ENCODE measurements around the gene NAPA. TPM values are rescaled to one million over a fixed set of nuclear protein-coding genes. Genes with fewer than 3 reads are reported as not detected.

Gene NAPA
- total RNA-seq, 1 experiment from 2014 or later, result 61.3 TPM

DNA sequence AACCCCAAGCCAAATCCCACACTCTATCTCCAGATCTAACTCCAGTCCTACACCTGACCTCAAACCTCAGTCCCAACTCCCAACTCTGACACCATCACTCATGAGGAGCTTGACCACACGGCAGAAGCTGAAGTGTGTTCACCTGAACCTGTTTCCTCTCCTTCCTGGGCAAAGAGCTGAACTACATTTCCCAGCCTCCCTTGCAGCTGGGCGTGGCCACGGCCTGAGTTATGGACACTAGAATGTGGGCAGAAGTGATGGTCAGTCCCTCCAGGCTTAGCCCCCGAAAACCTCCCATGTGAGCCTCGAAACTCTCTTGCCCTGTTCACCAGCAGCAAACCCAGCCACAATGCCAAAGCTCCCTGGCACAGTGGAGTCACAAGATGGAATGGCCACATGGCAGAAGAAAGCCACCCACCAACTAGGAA lies 76.1 kb downstream of the NAPA start:
- Mint-ChIP-seq H3K36me3 (no peaks in the 10 kb centered on the region), H3K4me3 (no peak overlapping the region), H3K4me1 (peaks cover 8% of the 10 kb centered on the region), H3K27ac (peak overlapping the region; percentile 76; the same call in 1 of the 2 replicates), H3K27me3 (ENCODE audit: low read depth) (peaks cover 19% of the 10 kb centered on the region), H3K9me3 (no peaks in the 10 kb centered on the region)
- ChIA-PET POLR2A (interaction anchor here (0.6 to 1.4 kb wide), 2 partner anchors 8 to 268 kb away, joined by 3 to 5 read pairs; no protein-coding TSS in a partner anchor), CTCF (interaction anchor here (0.5 to 3.8 kb wide), 15 partner anchors 8 to 274 kb away, joined by 3 to 94 read pairs (median 7); partner anchors contain the start of genes DHX34, EHD2, KPTN and NAPA)
- ATAC-seq, result peak; percentile 41; the same call in 1 of the 2 replicates
- peak; percentile 84 for TF ChIP-seq SP1 (CRISPR knock-in tag; conservative IDR thresholded peaks at IDR 0.05)
- TF ChIP-seq, protein P1, sequence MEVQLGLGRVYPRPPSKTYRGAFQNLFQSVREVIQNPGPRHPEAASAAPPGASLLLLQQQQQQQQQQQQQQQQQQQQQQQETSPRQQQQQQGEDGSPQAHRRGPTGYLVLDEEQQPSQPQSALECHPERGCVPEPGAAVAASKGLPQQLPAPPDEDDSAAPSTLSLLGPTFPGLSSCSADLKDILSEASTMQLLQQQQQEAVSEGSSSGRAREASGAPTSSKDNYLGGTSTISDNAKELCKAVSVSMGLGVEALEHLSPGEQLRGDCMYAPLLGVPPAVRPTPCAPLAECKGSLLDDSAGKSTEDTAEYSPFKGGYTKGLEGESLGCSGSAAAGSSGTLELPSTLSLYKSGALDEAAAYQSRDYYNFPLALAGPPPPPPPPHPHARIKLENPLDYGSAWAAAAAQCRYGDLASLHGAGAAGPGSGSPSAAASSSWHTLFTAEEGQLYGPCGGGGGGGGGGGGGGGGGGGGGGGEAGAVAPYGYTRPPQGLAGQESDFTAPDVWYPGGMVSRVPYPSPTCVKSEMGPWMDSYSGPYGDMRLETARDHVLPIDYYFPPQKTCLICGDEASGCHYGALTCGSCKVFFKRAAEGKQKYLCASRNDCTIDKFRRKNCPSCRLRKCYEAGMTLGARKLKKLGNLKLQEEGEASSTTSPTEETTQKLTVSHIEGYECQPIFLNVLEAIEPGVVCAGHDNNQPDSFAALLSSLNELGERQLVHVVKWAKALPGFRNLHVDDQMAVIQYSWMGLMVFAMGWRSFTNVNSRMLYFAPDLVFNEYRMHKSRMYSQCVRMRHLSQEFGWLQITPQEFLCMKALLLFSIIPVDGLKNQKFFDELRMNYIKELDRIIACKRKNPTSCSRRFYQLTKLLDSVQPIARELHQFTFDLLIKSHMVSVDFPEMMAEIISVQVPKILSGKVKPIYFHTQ (CRISPR knock-in tag; IDR thresholded peaks at IDR 0.05), result no peak
- TF ChIP-seq NR3C1 (CRISPR knock-in tag; conservative IDR thresholded peaks at IDR 0.05; ENCODE audit: low read depth), result no peak
- TF ChIP-seq IRF2 (CRISPR knock-in tag; IDR thresholded peaks at IDR 0.05; ENCODE audit: borderline replicate concordance, low read depth), result no peak
- TF ChIP-seq, protein P2, sequence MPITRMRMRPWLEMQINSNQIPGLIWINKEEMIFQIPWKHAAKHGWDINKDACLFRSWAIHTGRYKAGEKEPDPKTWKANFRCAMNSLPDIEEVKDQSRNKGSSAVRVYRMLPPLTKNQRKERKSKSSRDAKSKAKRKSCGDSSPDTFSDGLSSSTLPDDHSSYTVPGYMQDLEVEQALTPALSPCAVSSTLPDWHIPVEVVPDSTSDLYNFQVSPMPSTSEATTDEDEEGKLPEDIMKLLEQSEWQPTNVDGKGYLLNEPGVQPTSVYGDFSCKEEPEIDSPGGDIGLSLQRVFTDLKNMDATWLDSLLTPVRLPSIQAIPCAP (CRISPR knock-in tag; IDR thresholded peaks at IDR 0.05), result no peak
- TF ChIP-seq, protein P3, sequence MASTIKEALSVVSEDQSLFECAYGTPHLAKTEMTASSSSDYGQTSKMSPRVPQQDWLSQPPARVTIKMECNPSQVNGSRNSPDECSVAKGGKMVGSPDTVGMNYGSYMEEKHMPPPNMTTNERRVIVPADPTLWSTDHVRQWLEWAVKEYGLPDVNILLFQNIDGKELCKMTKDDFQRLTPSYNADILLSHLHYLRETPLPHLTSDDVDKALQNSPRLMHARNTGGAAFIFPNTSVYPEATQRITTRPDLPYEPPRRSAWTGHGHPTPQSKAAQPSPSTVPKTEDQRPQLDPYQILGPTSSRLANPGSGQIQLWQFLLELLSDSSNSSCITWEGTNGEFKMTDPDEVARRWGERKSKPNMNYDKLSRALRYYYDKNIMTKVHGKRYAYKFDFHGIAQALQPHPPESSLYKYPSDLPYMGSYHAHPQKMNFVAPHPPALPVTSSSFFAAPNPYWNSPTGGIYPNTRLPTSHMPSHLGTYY (CRISPR knock-in tag; IDR thresholded peaks at IDR 0.05), result no peak
- peak; percentile 74 for DNase-seq (ENCODE audit: low spot score)

Other genes starting within 250 kb of the NAPA start
- gene INAFM1, start 240.2 kb downstream of the NAPA start, total RNA-seq (2021), result 7.0 to 8.1 TPM (median 7.3 TPM) in 3 replicates
- gene C5AR1, start 205.2 kb downstream of the NAPA start, total RNA-seq (2021), result 0.18 to 0.32 TPM (median 0.28 TPM) in 3 replicates
- 0.09 to 0.22 TPM (median 0.14 TPM) in 3 replicates for gene C5AR2, start 182.9 kb downstream of the NAPA start, total RNA-seq (2021)
- gene DHX34, start 165.7 kb downstream of the NAPA start, total RNA-seq (2021), result 35.6 to 36.5 TPM (median 35.6 TPM) in 3 replicates
- gene MEIS3, start 95.5 kb downstream of the NAPA start, total RNA-seq (2021), result 38.5 to 51.1 TPM (median 48.4 TPM) in 3 replicates
- 6.5 to 8.5 TPM (median 6.8 TPM) in 3 replicates for gene SLC8A2, start 43.2 kb downstream of the NAPA start, total RNA-seq (2021)
- 24.5 to 30.2 TPM (median 29.5 TPM) in 3 replicates for gene KPTN, start 30.8 kb downstream of the NAPA start, total RNA-seq (2021)
- gene ZNF541, start 58.1 kb upstream of the NAPA start, total RNA-seq (2021), result 0.07 to 0.09 TPM (median 0.09 TPM) in 3 replicates
- gene BICRA, start 94.1 kb upstream of the NAPA start, total RNA-seq (2021), result 23.0 to 30.3 TPM (median 26.0 TPM) in 3 replicates
- gene EHD2, start 198.4 kb upstream of the NAPA start, total RNA-seq (2021), result 11.8 to 15.5 TPM (median 15.4 TPM) in 3 replicates
- gene NOP53, start 230.5 kb upstream of the NAPA start, total RNA-seq (2021), result 289 to 315 TPM (median 310 TPM) in 3 replicates